Kidney epithelial cell (primary cell): ENCODE results near the gene GFOD1. TPM values are rescaled to one million over a fixed set of nuclear protein-coding genes. Genes with fewer than 3 reads are reported as not detected.

ENCODE experiments used
- DNase-seq: peaks from one replicate; pipeline ENCODE4 v3.0.0-alpha.2; 2010; ENCODE audit warnings: low read depth
- H3K27me3 ChIP-seq: 2 replicates; pipeline ENCODE4 v1.6.0; 2011; ENCODE audit warnings: low read length; ENCODE audit not compliant: control insufficient read depth, insufficient read depth
- H3K36me3 ChIP-seq: 2 replicates; pipeline ENCODE4 v1.5.1; 2011; ENCODE audit warnings: low read length; ENCODE audit not compliant: control insufficient read depth, insufficient read depth
- H3K4me3 ChIP-seq: 2 replicates; pipeline ENCODE4 v1.5.1; 2011; ENCODE audit warnings: low read depth, mild to moderate bottlenecking, control low read depth, low read length
- total RNA-seq: library from RNA; depleted of rRNA; stranded (reverse); fragments of >200 nt; gene quantifications from 2 replicates; pipeline ENCODE4 v1.2.3, GENCODE V29; 2015
- TF ChIP-seq, protein P1 (sequence below): IDR thresholded peaks from 2 replicates; pipeline ENCODE4 v1.5.1; 2011; ENCODE audit warnings: mild to moderate bottlenecking, moderate library complexity, low read length, control low read depth, inconsistent platforms; ENCODE audit not compliant: insufficient read depth, poor library complexity, severe bottlenecking

The GFOD1 gene
- total RNA-seq, 1 donor from 2014 or later: 0.75 TPM

DNA sequence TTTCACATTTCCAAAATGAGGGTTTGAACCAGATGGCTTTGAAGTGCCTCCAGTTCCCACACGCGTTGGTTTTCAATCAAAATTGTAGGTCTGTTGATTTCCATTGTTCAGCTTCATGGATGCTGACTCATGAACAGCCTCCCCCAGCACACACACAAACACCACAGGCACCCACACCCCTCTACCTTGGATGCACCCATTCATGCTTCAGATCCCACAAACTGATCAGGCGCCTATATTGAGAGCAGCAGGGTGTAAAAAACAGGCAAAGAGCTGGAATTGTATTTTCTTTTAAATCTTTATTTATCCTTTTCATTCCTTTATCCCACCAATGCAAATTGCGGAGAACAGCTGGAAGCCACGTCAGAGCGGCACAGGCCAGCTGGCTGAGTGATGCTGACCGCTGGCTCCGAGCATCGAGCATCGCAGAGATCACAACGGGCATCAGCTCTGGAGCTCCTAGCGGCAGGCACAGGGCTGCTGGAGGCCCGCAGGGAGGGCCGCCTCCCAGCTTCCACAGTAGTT lies 129.8 kb downstream of the GFOD1 start:
- Histone ChIP-seq H3K36me3 (no peaks in the 10 kb centered on the region), H3K4me3 (no peak overlapping the region), H3K27me3 (no peaks in the 10 kb centered on the region)
- TF ChIP-seq, protein P1, sequence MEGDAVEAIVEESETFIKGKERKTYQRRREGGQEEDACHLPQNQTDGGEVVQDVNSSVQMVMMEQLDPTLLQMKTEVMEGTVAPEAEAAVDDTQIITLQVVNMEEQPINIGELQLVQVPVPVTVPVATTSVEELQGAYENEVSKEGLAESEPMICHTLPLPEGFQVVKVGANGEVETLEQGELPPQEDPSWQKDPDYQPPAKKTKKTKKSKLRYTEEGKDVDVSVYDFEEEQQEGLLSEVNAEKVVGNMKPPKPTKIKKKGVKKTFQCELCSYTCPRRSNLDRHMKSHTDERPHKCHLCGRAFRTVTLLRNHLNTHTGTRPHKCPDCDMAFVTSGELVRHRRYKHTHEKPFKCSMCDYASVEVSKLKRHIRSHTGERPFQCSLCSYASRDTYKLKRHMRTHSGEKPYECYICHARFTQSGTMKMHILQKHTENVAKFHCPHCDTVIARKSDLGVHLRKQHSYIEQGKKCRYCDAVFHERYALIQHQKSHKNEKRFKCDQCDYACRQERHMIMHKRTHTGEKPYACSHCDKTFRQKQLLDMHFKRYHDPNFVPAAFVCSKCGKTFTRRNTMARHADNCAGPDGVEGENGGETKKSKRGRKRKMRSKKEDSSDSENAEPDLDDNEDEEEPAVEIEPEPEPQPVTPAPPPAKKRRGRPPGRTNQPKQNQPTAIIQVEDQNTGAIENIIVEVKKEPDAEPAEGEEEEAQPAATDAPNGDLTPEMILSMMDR: no peak
- peak; percentile 67 for DNase-seq

DNA sequence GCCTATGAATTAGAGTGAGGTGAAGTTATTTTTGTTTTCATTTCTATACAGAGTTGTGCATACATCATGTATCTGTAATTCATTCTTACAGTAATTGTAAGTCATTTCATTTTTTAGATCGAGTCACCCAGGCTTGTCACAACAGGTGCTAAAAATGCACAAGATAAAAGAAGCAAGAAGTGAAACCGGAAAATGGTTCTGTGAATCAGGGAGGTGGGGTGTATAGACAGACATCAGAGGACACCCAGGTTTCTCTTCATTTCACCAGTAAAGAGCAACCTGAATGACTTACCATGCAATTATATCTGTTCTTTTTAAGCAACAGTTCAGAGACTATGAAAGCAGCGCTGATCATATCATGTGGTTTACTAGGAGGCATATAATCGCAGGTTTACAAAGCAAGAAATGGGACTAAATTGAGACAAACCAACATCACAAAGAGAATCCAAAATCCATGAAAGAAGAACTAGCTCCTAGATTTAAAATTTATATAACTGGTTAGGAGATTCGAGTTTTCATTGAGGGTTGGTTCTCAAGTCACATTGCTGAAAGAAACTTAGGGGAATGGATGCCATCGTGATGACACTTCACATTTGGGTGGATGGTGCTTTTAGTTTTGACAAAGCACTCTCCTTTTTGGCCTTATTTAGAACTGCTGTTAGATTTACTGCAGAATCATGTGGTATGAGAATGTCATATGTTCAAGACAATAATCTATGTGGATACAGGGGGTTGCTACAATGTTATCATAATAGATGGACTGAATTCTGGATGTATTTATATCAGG lies 131.2 kb downstream of the GFOD1 start:
- no peak for DNase-seq
- TF ChIP-seq, protein P1: no peak
- H3K27me3 ChIP-seq: no peaks in the 10 kb centered on the region
- no peaks in the 10 kb centered on the region for H3K36me3 ChIP-seq
- H3K4me3 ChIP-seq: no peak overlapping the region

- no peaks in the 10 kb centered on the region for H3K36me3 ChIP-seq
- no peak overlapping the region for H3K4me3 ChIP-seq
- no peaks in the 10 kb centered on the region for H3K27me3 ChIP-seq
- DNase-seq: peak; percentile 96
- TF ChIP-seq, protein P1: no peak
Observed at GRCh38 chr6:13355043-13355945, 132.1 kb downstream of the GFOD1 start.

DNA sequence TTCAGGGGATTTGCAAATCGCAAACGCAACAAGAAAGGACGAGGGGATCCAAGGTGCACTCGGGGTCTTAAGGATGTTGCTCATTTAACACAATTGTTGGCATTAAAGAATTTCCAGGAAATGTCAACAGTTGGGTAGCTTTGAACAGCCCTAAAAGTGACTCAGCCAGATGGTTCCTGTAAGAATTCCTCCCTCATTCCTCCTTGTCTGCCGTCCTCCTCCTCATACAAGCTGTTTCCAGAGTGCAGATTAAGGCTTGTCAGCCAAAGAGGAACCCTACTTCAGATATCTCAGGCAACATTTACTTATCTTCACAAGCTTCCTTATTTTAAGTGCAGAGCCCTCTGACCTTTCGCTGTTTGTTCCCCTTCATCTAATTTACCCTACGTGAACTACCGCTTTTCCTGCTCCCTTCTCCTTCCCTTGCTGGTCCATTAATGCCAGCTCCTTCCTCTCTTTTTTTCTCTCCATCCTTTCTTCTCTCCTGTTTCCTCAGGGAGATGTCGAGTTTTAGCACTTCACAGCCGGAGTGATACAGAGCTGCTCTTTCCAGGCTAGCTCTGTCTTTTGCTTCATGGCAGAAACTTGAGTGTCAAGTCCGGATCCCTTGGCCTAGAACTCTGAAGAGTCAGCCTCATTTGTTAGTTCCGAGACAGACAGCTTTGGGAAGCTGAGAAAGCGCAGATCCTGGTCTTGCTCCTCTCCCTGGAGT lies 132.9 kb downstream of the GFOD1 start:
- Histone ChIP-seq H3K4me3 (no peak overlapping the region), H3K27me3 (no peaks in the 10 kb centered on the region), H3K36me3 (no peaks in the 10 kb centered on the region)
- peak; percentile 48 for DNase-seq
- TF ChIP-seq, protein P1: no peak

DNA sequence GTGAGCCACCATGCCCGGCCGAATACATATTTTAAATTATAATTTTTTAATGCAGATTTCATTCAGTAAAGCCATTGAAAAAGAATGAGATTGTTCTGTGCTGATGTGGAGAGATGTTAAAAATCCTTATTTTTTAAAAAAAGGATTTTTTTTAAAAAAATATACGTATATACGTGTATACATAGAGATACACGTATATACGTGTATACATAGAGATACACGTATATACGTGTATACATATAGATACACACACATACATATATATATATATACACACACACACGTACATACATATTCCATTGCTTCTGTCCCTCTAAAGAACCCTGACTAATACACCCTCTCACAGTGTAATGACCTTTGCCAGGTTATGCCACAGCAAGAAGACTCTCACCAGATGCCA lies 135.2 kb downstream of the GFOD1 start:
- TF ChIP-seq, protein P1: no peak
- Histone ChIP-seq H3K27me3 (no peaks in the 10 kb centered on the region), H3K36me3 (no peaks in the 10 kb centered on the region), H3K4me3 (no peak overlapping the region)
- no peak for DNase-seq
